ENCODE data around the gene STOX1.
"Not testable (repeated sequence)": the region's sequence is repeated elsewhere in the genome, so short reads cannot be mapped to it uniquely, and the experiment has no call there.

STOX1 gene

GRCh38 chr10:68826764-68827591 is at the start of gene STOX1:
Gene STOX1, plus strand, starts transcription at chr10:68827531. Its CDS starts 93 bp downstream, at chr10:68827624.
- peak; percentile 37 to 59 for DNase-seq (ENCODE audit: low read depth in 2 of 2)

- DNase-seq (ENCODE audit: low read depth in 2 of 2) = no peak
Measured at GRCh38 chr10:68781613-68782574, 45.4 kb upstream of the STOX1 start.

- no peak for DNase-seq (ENCODE audit: low read depth in 2 of 2)
Measured at GRCh38 chr10:68784476-68784875, 42.9 kb upstream of the STOX1 start.

GRCh38 chr10:68787813-68788212 is 39.5 kb upstream of the STOX1 start:
- DNase-seq (ENCODE audit: low read depth in 2 of 2) = no peak

GRCh38 chr10:68790476-68790875 is 36.9 kb upstream of the STOX1 start:
- DNase-seq (ENCODE audit: low read depth in 2 of 2) = no peak

- DNase-seq (ENCODE audit: low read depth in 2 of 2) = no peak
Measured at GRCh38 chr10:68792115-68792514, 35.2 kb upstream of the STOX1 start.

- DNase-seq (ENCODE audit: low read depth in 2 of 2) = no peak
Measured at GRCh38 chr10:68795886-68796532, 31.3 kb upstream of the STOX1 start.

- DNase-seq (ENCODE audit: low read depth in 2 of 2) = no peak
Measured at GRCh38 chr10:68796605-68797004, 30.7 kb upstream of the STOX1 start.

GRCh38 chr10:68800211-68800610 is 27.1 kb upstream of the STOX1 start:
- no peak for DNase-seq (ENCODE audit: low read depth in 2 of 2)

- no peak for DNase-seq (ENCODE audit: low read depth in 2 of 2)
Measured at GRCh38 chr10:68804692-68805091, 22.6 kb upstream of the STOX1 start.

- not testable (repeated sequence) for DNase-seq (ENCODE audit: low read depth in 2 of 2)
Measured at GRCh38 chr10:68810830-68811229, 16.5 kb upstream of the STOX1 start.

GRCh38 chr10:68811314-68812009 is 15.9 kb upstream of the STOX1 start:
- no peak for DNase-seq (ENCODE audit: low read depth in 2 of 2)

GRCh38 chr10:68812420-68812819 is 14.9 kb upstream of the STOX1 start:
- DNase-seq (ENCODE audit: low read depth in 2 of 2) = no peak

- no peak for DNase-seq (ENCODE audit: low read depth in 2 of 2)
Measured at GRCh38 chr10:68813559-68813958, 13.8 kb upstream of the STOX1 start.

- DNase-seq (ENCODE audit: low read depth in 2 of 2) = no peak
Measured at GRCh38 chr10:68816796-68817412, 10.4 kb upstream of the STOX1 start.

- not testable (repeated sequence) for DNase-seq (ENCODE audit: low read depth in 2 of 2)
Measured at GRCh38 chr10:68820359-68820758, 7.0 kb upstream of the STOX1 start.

GRCh38 chr10:68822626-68823025 is 4.7 kb upstream of the STOX1 start:
- DNase-seq (ENCODE audit: low read depth in 2 of 2) = not testable (repeated sequence)

- DNase-seq (ENCODE audit: low read depth in 2 of 2) = not testable (repeated sequence)
Measured at GRCh38 chr10:68827592-68827959, 245 bp downstream of the STOX1 start.

GRCh38 chr10:68828083-68828601 is 811 bp downstream of the STOX1 start:
- DNase-seq (ENCODE audit: low read depth in 2 of 2) = not testable (repeated sequence)

- no peak for DNase-seq (ENCODE audit: low read depth in 2 of 2)
Measured at GRCh38 chr10:68828833-68829232, 1.5 kb downstream of the STOX1 start.

- DNase-seq (ENCODE audit: low read depth in 2 of 2) = no peak
Measured at GRCh38 chr10:68829521-68829920, 2.2 kb downstream of the STOX1 start.
